Hepatocyte (in vitro differentiated cells): ENCODE measurements around the gene HSPH1.

ENCODE experiments used
- EZH2 ChIP-seq: fragments of 200-600 bp; sonication (generic); IDR thresholded peaks from 2 replicates; pipeline ENCODE4 v1.6.1; 2016; ENCODE audit warnings: antibody characterized with exemption, mild to moderate bottlenecking, borderline replicate concordance
- EZH2phosphoT487 ChIP-seq: fragments of 200-600 bp; sonication (generic); IDR thresholded peaks from one replicate; pipeline ENCODE4 v1.6.1; 2018; ENCODE audit warnings: antibody characterized with exemption, mild to moderate bottlenecking, low read depth, moderate library complexity; ENCODE audit not compliant: unreplicated experiment, severe bottlenecking
- TF ChIP-seq, protein P1 (sequence below): fragments of 200-600 bp; sonication (generic); IDR thresholded peaks from 2 replicates; pipeline ENCODE4 v1.5.1; 2016; ENCODE audit warnings: antibody characterized with exemption, mild to moderate bottlenecking; ENCODE audit not compliant: poor library complexity

DNA sequence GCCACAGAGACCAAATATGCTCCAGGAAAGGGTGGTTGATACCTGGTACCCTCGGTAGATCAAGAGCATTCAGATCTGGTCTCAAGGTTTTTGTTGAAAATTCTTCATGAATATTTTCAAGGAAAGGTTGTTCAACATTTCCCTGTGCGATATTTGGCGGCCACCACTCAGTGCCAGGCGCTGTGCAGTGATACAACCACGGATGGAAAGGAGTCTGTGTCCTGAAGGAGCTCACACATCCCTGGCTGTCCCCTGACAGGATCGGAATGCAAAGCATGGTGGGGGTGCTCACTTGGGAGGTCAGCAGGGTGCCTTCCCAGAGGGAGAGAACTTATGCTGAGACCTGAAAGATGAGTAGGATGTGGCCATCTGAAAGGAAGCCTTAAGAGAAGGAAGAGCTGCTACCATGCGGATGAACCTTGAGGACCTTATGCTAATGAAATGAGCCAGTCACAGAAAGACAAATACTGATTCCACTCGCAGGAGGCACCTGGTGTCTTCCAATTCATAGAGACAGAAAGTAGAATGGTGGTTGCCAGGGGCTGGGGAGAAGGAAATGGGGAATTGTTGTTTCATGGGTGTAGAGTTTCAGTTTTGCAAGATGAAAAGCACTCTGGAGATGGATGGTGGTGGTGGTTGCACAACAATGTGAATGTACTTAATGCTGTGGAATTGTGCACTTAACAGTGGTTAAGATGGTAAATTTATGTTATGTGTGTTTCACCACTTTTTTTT is 41.6 kb downstream of the HSPH1 start:
- no peak for TF ChIP-seq EZH2
- TF ChIP-seq, protein P1, sequence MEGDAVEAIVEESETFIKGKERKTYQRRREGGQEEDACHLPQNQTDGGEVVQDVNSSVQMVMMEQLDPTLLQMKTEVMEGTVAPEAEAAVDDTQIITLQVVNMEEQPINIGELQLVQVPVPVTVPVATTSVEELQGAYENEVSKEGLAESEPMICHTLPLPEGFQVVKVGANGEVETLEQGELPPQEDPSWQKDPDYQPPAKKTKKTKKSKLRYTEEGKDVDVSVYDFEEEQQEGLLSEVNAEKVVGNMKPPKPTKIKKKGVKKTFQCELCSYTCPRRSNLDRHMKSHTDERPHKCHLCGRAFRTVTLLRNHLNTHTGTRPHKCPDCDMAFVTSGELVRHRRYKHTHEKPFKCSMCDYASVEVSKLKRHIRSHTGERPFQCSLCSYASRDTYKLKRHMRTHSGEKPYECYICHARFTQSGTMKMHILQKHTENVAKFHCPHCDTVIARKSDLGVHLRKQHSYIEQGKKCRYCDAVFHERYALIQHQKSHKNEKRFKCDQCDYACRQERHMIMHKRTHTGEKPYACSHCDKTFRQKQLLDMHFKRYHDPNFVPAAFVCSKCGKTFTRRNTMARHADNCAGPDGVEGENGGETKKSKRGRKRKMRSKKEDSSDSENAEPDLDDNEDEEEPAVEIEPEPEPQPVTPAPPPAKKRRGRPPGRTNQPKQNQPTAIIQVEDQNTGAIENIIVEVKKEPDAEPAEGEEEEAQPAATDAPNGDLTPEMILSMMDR: no peak
- no peak for TF ChIP-seq EZH2phosphoT487
